HEK293 (cell line): ENCODE data around the gene ZNF521.

Source experiments
- CTCF ChIA-PET: fragments of 350-600 bp; formaldehyde crosslinking; extraction: SDS; loops from one replicate; lab custom pipeline; 2021; ENCODE audit warnings: antibody characterized with exemption; lab: Yijun Ruan, JAX
- POLR2A ChIA-PET: fragments of 300-600 bp; formaldehyde crosslinking; extraction: SDS; loops from one replicate; lab custom pipeline; 2020; ENCODE audit warnings: antibody characterized with exemption, inconsistent platforms; lab: Yijun Ruan, JAX
- H3K27ac ChIP-seq: fragments of 200-500 bp; sonication (Bioruptor generic); 2 replicates; pipeline ENCODE4 v1.5.1; 2014; ENCODE audit warnings: low read depth, low read length, control low read depth, inconsistent platforms; ENCODE audit errors: extremely low read depth
- H3K36me3 ChIP-seq, 2 experiments: fragments of 200-500 bp in 1 of 2; sonication (Bioruptor generic) in 1 of 2; 1 replicate in 1 of 2; 2 replicates in 1 of 2; pipeline ENCODE4 v1.5.1; 2014 to 2017; ENCODE audit warnings: inconsistent platforms in 2 of 2, low read length in 2 of 2; ENCODE audit not compliant: control insufficient read depth in 2 of 2, insufficient read depth in 1 of 2
- H3K4me1 ChIP-seq: fragments of 200-500 bp; sonication (Bioruptor generic); 2 replicates; pipeline ENCODE4 v1.5.1; 2014; ENCODE audit warnings: mild to moderate bottlenecking, low read length, inconsistent platforms; ENCODE audit not compliant: control insufficient read depth, insufficient read depth
- H3K4me3 ChIP-seq: 2 replicates; pipeline ENCODE4 v1.5.1; 2011; ENCODE audit warnings: low read depth, mild to moderate bottlenecking, control low read depth, low read length, moderate library complexity
- H3K9me3 ChIP-seq: fragments of 200-500 bp; sonication (Bioruptor generic); 2 replicates; pipeline ENCODE4 v1.5.1; 2014; ENCODE audit warnings: low read depth, low read length, inconsistent platforms; ENCODE audit not compliant: control insufficient read depth, insufficient read depth
- FEZF1 ChIP-seq: fragments of 450-650 bp; formaldehyde crosslinking; IDR thresholded peaks from 2 replicates; pipeline ENCODE4 v1.5.1; 2016; ENCODE audit warnings: missing biosample characterization, missing genetic modification characterization
- RBAK ChIP-seq: fragments of 450-650 bp; formaldehyde crosslinking; IDR thresholded peaks from 2 replicates; pipeline ENCODE4 v1.5.1; 2016; ENCODE audit warnings: missing biosample characterization, missing genetic modification characterization
- SETDB1 ChIP-seq: IDR thresholded peaks from one replicate; pipeline ENCODE4 v1.6.1; 2017; ENCODE audit warnings: mild to moderate bottlenecking, low read length, moderate library complexity, mixed read lengths; ENCODE audit not compliant: insufficient read length
- YY1 ChIP-seq: fragments of 450-650 bp; formaldehyde crosslinking; IDR thresholded peaks from 2 replicates; pipeline ENCODE4 v1.5.1; 2018; ENCODE audit warnings: missing biosample characterization, missing genetic modification characterization
- ZBTB11 ChIP-seq: fragments of 450-650 bp; formaldehyde crosslinking; conservative IDR thresholded peaks from 2 replicates; pipeline ENCODE4 v1.5.1; 2016; ENCODE audit warnings: low read depth, missing biosample characterization, missing genetic modification characterization
- ZBTB17 ChIP-seq: fragments of 450-650 bp; formaldehyde crosslinking; IDR thresholded peaks from 2 replicates; pipeline ENCODE4 v1.5.1; 2016; ENCODE audit warnings: missing biosample characterization, missing genetic modification characterization
- ZBTB6 ChIP-seq: fragments of 450-650 bp; formaldehyde crosslinking; IDR thresholded peaks from 2 replicates; pipeline ENCODE4 v1.5.1; 2017; ENCODE audit warnings: missing biosample characterization, missing genetic modification characterization
- ZNF132 ChIP-seq: fragments of 450-650 bp; formaldehyde crosslinking; IDR thresholded peaks from 2 replicates; pipeline ENCODE4 v1.5.1; 2017; ENCODE audit warnings: missing biosample characterization, missing genetic modification characterization, borderline replicate concordance
- ZNF354C ChIP-seq: fragments of 450-650 bp; formaldehyde crosslinking; IDR thresholded peaks from 2 replicates; pipeline ENCODE4 v1.5.1; 2016; ENCODE audit warnings: missing biosample characterization, missing genetic modification characterization, low read depth, borderline replicate concordance
- ZNF404 ChIP-seq: fragments of 450-650 bp; formaldehyde crosslinking; IDR thresholded peaks from 2 replicates; pipeline ENCODE4 v1.5.1; 2017; ENCODE audit warnings: missing biosample characterization, missing genetic modification characterization
- ZNF548 ChIP-seq: fragments of 450-650 bp; formaldehyde crosslinking; IDR thresholded peaks from 2 replicates; pipeline ENCODE4 v1.5.1; 2016; ENCODE audit warnings: missing biosample characterization, missing genetic modification characterization
- ZNF596 ChIP-seq: fragments of 450-650 bp; IDR thresholded peaks from 2 replicates; pipeline ENCODE4 v1.5.0; 2018; ENCODE audit warnings: missing biosample characterization, mild to moderate bottlenecking, missing genetic modification characterization, moderate library complexity
- ZNF623 ChIP-seq: fragments of 450-650 bp; formaldehyde crosslinking; IDR thresholded peaks from 2 replicates; pipeline ENCODE4 v1.5.1; 2016; ENCODE audit warnings: missing biosample characterization, missing genetic modification characterization
- ZNF645 ChIP-seq: fragments of 450-650 bp; formaldehyde crosslinking; IDR thresholded peaks from 2 replicates; pipeline ENCODE4; 2016; ENCODE audit warnings: missing biosample characterization, missing genetic modification characterization
- TF ChIP-seq, protein P1 (sequence below): fragments of 450-650 bp; formaldehyde crosslinking; IDR thresholded peaks from 2 replicates; pipeline ENCODE4 v1.5.1; 2016; ENCODE audit warnings: missing biosample characterization, missing genetic modification characterization
- TF ChIP-seq, protein P2 (sequence below): fragments of 450-650 bp; formaldehyde crosslinking; IDR thresholded peaks from 2 replicates; pipeline ENCODE4 v1.5.1; 2016; ENCODE audit warnings: missing biosample characterization, missing genetic modification characterization
- TF ChIP-seq, protein P3 (sequence below): fragments of 450-650 bp; formaldehyde crosslinking; IDR thresholded peaks from 2 replicates; pipeline ENCODE4 v1.5.1; 2016; ENCODE audit warnings: missing biosample characterization, missing genetic modification characterization

The ZNF521 gene

DNA sequence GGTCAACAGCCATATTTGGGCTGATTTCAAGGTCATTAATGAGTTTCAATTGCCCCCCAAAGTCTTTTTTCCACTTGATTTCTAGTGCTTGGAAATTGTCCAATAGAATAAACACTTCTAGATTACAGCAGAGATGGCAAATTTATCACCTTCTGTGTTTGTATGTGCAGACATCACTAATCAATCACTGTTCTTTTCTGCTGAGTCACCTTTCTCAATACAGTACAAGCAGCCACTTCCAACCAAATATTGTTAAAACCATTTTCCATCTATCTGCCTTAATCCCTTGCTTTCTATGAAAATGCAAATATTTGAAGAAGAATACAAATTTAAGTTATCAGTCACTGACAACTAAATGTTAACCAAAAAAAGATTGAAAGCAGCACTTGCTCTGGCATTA lies 40.2 kb upstream of the ZNF521 start:
- Histone ChIP-seq H3K36me3 (no peaks in the 10 kb centered on the region), H3K9me3 (no peaks in the 10 kb centered on the region), H3K27ac (no peak overlapping the region), H3K4me1 (no peaks in the 10 kb centered on the region)
- POLR2A ChIA-PET = no interaction called here
- TF ChIP-seq ZBTB17 (tag by site-specific recombination) = peak; percentile 41; the same call in 1 of the 2 replicates
- TF ChIP-seq ZNF132 (tag by site-specific recombination) = no peak
- TF ChIP-seq, all 188 proteins: peak for 1
- H3K4me3 ChIP-seq = no peak overlapping the region
- CTCF ChIA-PET = interaction anchor here (0.6 kb wide), 1 partner anchor 536 kb away, joined by 3 read pairs; no protein-coding TSS in a partner anchor

- no peak overlapping the region for H3K4me3 ChIP-seq
- no peaks in the 10 kb centered on the region for H3K9me3 ChIP-seq
- no peaks in the 10 kb centered on the region for H3K4me1 ChIP-seq
- no peak overlapping the region for H3K27ac ChIP-seq
- no peak for TF ChIP-seq SETDB1
- TF ChIP-seq FEZF1 (tag by site-specific recombination) = no peak
- TF ChIP-seq ZNF645 = no peak
- TF ChIP-seq ZBTB6 = no peak
- TF ChIP-seq, all 188 proteins: peak for 0
- ChIA-PET POLR2A (no interaction called here), CTCF (no interaction called here)
- H3K36me3 ChIP-seq = no peaks in the 10 kb centered on the region
Observed at GRCh38 chr18:25373432-25374179, 21.6 kb upstream of the ZNF521 start.

DNA sequence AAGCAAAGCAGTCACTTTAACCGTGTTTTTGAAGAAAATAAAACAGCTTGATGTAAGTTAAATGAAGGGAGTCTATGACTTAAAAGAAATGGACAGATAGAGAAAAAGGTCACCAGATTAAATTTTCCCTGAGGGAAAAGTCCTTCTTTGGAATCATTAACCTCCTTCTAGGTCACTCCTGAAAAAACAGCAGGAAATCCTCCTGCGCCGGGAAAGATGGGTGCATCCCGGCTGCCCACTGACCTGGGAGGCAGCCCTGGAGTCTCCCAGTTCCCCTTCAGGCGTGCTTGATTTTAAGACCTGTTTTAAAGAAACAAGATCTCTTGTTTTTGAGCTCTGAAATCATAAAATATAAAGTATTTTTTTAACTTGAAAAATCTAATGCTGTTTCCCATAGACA lies 18.4 kb upstream of the ZNF521 start:
- no peaks in the 10 kb centered on the region for H3K9me3 ChIP-seq
- POLR2A ChIA-PET = no interaction called here
- no peaks in the 10 kb centered on the region for H3K36me3 ChIP-seq
- no peak overlapping the region for H3K4me3 ChIP-seq
- no peak overlapping the region for H3K27ac ChIP-seq
- H3K4me1 ChIP-seq = no peaks in the 10 kb centered on the region
- CTCF ChIA-PET = interaction anchor here (0.6 kb wide), 1 partner anchor 19 kb away, joined by 3 read pairs; no protein-coding TSS in a partner anchor
- TF ChIP-seq RBAK (tag by site-specific recombination) (no peak), ZNF548 (tag by site-specific recombination) (no peak), ZNF623 (no peak), YY1 (tag by site-specific recombination) (no peak), ZBTB11 (tag by site-specific recombination) (no peak), ZNF354C (no peak), ZNF596 (tag by site-specific recombination) (no peak), ZNF404 (tag by site-specific recombination) (no peak)
- TF ChIP-seq, protein P1, sequence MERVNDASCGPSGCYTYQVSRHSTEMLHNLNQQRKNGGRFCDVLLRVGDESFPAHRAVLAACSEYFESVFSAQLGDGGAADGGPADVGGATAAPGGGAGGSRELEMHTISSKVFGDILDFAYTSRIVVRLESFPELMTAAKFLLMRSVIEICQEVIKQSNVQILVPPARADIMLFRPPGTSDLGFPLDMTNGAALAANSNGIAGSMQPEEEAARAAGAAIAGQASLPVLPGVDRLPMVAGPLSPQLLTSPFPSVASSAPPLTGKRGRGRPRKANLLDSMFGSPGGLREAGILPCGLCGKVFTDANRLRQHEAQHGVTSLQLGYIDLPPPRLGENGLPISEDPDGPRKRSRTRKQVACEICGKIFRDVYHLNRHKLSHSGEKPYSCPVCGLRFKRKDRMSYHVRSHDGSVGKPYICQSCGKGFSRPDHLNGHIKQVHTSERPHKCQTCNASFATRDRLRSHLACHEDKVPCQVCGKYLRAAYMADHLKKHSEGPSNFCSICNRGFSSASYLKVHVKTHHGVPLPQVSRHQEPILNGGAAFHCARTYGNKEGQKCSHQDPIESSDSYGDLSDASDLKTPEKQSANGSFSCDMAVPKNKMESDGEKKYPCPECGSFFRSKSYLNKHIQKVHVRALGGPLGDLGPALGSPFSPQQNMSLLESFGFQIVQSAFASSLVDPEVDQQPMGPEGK (tag by site-specific recombination) = no peak
- TF ChIP-seq, protein P2, sequence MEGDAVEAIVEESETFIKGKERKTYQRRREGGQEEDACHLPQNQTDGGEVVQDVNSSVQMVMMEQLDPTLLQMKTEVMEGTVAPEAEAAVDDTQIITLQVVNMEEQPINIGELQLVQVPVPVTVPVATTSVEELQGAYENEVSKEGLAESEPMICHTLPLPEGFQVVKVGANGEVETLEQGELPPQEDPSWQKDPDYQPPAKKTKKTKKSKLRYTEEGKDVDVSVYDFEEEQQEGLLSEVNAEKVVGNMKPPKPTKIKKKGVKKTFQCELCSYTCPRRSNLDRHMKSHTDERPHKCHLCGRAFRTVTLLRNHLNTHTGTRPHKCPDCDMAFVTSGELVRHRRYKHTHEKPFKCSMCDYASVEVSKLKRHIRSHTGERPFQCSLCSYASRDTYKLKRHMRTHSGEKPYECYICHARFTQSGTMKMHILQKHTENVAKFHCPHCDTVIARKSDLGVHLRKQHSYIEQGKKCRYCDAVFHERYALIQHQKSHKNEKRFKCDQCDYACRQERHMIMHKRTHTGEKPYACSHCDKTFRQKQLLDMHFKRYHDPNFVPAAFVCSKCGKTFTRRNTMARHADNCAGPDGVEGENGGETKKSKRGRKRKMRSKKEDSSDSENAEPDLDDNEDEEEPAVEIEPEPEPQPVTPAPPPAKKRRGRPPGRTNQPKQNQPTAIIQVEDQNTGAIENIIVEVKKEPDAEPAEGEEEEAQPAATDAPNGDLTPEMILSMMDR (tag by site-specific recombination) = no peak
- TF ChIP-seq, protein P3, sequence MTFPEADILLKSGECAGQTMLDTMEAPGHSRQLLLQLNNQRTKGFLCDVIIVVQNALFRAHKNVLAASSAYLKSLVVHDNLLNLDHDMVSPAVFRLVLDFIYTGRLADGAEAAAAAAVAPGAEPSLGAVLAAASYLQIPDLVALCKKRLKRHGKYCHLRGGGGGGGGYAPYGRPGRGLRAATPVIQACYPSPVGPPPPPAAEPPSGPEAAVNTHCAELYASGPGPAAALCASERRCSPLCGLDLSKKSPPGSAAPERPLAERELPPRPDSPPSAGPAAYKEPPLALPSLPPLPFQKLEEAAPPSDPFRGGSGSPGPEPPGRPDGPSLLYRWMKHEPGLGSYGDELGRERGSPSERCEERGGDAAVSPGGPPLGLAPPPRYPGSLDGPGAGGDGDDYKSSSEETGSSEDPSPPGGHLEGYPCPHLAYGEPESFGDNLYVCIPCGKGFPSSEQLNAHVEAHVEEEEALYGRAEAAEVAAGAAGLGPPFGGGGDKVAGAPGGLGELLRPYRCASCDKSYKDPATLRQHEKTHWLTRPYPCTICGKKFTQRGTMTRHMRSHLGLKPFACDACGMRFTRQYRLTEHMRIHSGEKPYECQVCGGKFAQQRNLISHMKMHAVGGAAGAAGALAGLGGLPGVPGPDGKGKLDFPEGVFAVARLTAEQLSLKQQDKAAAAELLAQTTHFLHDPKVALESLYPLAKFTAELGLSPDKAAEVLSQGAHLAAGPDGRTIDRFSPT (tag by site-specific recombination) = no peak
